Fibroblast of the aortic adventitia (primary cell): Measurements from ENCODE around the gene SRXN1. TPM values are rescaled to one million over a fixed set of nuclear protein-coding genes. Genes with fewer than 3 reads are reported as not detected.

Experiments
- DNase-seq: peaks from one replicate; pipeline ENCODE4 v3.0.0-alpha.2; 2010; ENCODE audit warnings: low read depth
- H3K4me3 ChIP-seq: 2 replicates; pipeline ENCODE4 v1.5.1; 2011; ENCODE audit warnings: low read depth, mild to moderate bottlenecking, control low read depth, low read length, moderate library complexity
- CTCF ChIP-seq: IDR thresholded peaks from 2 replicates; pipeline ENCODE4 v1.5.1; 2011; ENCODE audit warnings: mild to moderate bottlenecking, low read length, control low read depth, inconsistent platforms; ENCODE audit not compliant: insufficient read depth
- total RNA-seq: library from RNA; depleted of rRNA; stranded (reverse); fragments of >200 nt; gene quantifications from 2 replicates; pipeline ENCODE4 v1.2.3, GENCODE V29; 2012; ENCODE audit warnings: low replicate concordance

Gene SRXN1
- total RNA-seq, 1 donor, result 67.9 TPM

GRCh38 chr20:607476-607875, 45.5 kb downstream of the SRXN1 start:
- no peak for TF ChIP-seq CTCF
- no peak for DNase-seq
- no peak overlapping the region for H3K4me3 ChIP-seq

- DNase-seq, result no peak
- no peak overlapping the region for H3K4me3 ChIP-seq
- no peak for TF ChIP-seq CTCF
These were observed 47.8 kb downstream of the SRXN1 start for GRCh38 chr20:605237-605636.

GRCh38 chr20:603116-603640, 49.8 kb downstream of the SRXN1 start:
- no peak for DNase-seq
- no peak overlapping the region for H3K4me3 ChIP-seq
- TF ChIP-seq CTCF, result no peak

GRCh38 chr20:602111-602970, 50.7 kb downstream of the SRXN1 start:
- no peak overlapping the region for H3K4me3 ChIP-seq
- TF ChIP-seq CTCF, result no peak
- DNase-seq, result no peak

GRCh38 chr20:600736-601135, 52.3 kb downstream of the SRXN1 start:
- H3K4me3 ChIP-seq, result no peak overlapping the region
- no peak for TF ChIP-seq CTCF
- DNase-seq, result no peak

- H3K4me3 ChIP-seq, result no peak overlapping the region
- no peak for TF ChIP-seq CTCF
- DNase-seq, result no peak
These were observed 52.9 kb downstream of the SRXN1 start for GRCh38 chr20:600141-600540.
